Endothelial cell (in vitro differentiated cells): ENCODE results near the gene B4GALNT3. TPM values are rescaled to one million over a fixed set of nuclear protein-coding genes. Genes with fewer than 3 reads are reported as not detected.
A peak's percentile ranks its signal among the peaks of the same experiment; 100 is the strongest.

Experiments
- DNase-seq: peaks from one replicate; pipeline ENCODE4 v3.0.0; 2021; ENCODE audit warnings: low spot score
- H3K27ac Mint-ChIP-seq: one replicate; pipeline ENCODE4 v1.8.0; 2021; ENCODE audit warnings: mixed read lengths, inconsistent platforms; ENCODE audit not compliant: unreplicated experiment
- H3K27me3 Mint-ChIP-seq: one replicate; pipeline ENCODE4 v1.8.0; 2021; ENCODE audit warnings: mild to moderate bottlenecking, moderate library complexity, mixed read lengths, inconsistent platforms; ENCODE audit not compliant: unreplicated experiment
- H3K36me3 Mint-ChIP-seq: one replicate; pipeline ENCODE4 v1.8.0; 2021; ENCODE audit warnings: mild to moderate bottlenecking, low read depth, mixed read lengths, inconsistent platforms; ENCODE audit not compliant: unreplicated experiment
- H3K4me1 Mint-ChIP-seq: one replicate; pipeline ENCODE4 v1.8.0; 2021; ENCODE audit warnings: mild to moderate bottlenecking, mixed read lengths, inconsistent platforms; ENCODE audit not compliant: unreplicated experiment
- H3K4me3 Mint-ChIP-seq: one replicate; pipeline ENCODE4 v1.8.0; 2021; ENCODE audit warnings: mild to moderate bottlenecking, mixed read lengths, inconsistent platforms; ENCODE audit not compliant: unreplicated experiment
- H3K9me3 Mint-ChIP-seq: one replicate; pipeline ENCODE4 v1.8.0; 2021; ENCODE audit warnings: mixed read lengths, inconsistent platforms; ENCODE audit not compliant: unreplicated experiment
- total RNA-seq: library from RNA; stranded (reverse); fragmentation: NEBNext Ultra II Directional; extraction: Animal tissue kit (Norgen Biotek cat#: 25700); gene quantifications from one replicate; pipeline ENCODE4 v1.2.1, GENCODE V29; 2021; ENCODE audit not compliant: unreplicated experiment
- TF ChIP-seq, protein P1 (sequence below): fragments of 200-600 bp; sonication (generic); IDR thresholded peaks from one replicate; pipeline ENCODE4 v1.5.0; 2021; ENCODE audit warnings: antibody characterized with exemption; ENCODE audit not compliant: unreplicated experiment

Gene B4GALNT3
- total RNA-seq, 1 donor from 2014 or later = 4.2 TPM

DNA sequence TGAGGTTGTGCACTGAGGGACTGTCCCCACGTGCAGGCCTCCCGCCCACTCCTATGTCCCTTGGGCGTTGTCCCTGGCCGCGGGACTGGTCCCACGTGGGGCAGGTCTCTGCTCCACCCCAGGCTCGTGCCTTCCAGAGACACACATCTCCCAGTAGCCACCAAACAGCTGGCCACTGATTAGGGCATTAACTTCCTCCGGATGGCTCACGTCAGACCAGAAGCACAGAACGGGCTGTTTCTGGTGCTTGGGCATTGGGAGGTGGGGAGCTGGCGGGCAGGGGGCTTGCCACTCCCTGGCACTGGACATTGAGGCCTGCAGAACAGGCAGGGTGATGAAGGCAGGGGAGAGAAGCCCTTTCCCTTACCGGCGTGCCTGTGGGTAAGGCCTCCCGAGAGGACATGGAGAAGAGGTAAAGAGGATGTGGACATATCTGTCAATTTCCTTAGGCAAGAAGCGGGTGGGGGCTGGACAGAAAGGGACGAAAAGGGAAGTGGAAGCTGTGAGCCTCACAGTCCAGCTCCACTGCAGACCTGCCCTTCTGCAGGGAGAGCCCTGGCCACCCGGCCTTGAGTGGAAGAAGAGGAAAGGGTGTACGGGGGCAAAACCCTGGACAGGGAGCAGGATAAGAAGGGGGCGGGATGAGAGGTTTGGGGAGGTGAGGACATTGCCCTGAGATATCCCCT is 102.3 kb downstream of the B4GALNT3 start:
- Mint-ChIP-seq H3K36me3 (peaks cover 5% of the 10 kb centered on the region), H3K27ac (peak overlapping the region; percentile 88), H3K4me3 (peak overlapping the region; percentile 28), H3K27me3 (peaks cover 5% of the 10 kb centered on the region), H3K4me1 (peaks cover 12% of the 10 kb centered on the region), H3K9me3 (no peaks in the 10 kb centered on the region)
- TF ChIP-seq, protein P1, sequence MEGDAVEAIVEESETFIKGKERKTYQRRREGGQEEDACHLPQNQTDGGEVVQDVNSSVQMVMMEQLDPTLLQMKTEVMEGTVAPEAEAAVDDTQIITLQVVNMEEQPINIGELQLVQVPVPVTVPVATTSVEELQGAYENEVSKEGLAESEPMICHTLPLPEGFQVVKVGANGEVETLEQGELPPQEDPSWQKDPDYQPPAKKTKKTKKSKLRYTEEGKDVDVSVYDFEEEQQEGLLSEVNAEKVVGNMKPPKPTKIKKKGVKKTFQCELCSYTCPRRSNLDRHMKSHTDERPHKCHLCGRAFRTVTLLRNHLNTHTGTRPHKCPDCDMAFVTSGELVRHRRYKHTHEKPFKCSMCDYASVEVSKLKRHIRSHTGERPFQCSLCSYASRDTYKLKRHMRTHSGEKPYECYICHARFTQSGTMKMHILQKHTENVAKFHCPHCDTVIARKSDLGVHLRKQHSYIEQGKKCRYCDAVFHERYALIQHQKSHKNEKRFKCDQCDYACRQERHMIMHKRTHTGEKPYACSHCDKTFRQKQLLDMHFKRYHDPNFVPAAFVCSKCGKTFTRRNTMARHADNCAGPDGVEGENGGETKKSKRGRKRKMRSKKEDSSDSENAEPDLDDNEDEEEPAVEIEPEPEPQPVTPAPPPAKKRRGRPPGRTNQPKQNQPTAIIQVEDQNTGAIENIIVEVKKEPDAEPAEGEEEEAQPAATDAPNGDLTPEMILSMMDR = no peak
- DNase-seq = no peak

DNA sequence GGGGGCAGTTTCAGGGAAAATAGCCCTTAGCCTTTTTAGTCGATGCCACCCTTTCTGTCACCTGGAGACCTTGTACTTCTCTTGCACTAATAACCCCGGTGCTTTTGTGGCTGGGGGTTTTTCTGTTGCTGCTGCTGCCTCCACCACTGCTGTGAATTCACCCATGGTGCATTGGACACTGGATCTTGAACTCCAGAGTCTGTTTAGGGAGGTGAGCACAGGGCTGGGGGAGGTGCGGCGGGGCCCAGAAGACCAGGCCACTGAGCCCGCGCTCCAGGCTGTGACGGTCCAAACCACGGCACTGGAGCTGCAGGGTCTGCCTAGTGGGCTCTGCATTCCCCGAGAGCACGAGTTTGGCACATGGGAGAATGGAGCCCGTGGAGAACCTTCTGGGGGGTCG is 102.9 kb downstream of the B4GALNT3 start:
- TF ChIP-seq, protein P1 = no peak
- H3K36me3 Mint-ChIP-seq = peaks cover 5% of the 10 kb centered on the region
- no peak for DNase-seq
- peaks cover 12% of the 10 kb centered on the region for H3K4me1 Mint-ChIP-seq
- no peak overlapping the region for H3K4me3 Mint-ChIP-seq
- H3K27ac Mint-ChIP-seq = no peak overlapping the region
- H3K9me3 Mint-ChIP-seq = no peaks in the 10 kb centered on the region
- H3K27me3 Mint-ChIP-seq = peaks cover 5% of the 10 kb centered on the region

DNA sequence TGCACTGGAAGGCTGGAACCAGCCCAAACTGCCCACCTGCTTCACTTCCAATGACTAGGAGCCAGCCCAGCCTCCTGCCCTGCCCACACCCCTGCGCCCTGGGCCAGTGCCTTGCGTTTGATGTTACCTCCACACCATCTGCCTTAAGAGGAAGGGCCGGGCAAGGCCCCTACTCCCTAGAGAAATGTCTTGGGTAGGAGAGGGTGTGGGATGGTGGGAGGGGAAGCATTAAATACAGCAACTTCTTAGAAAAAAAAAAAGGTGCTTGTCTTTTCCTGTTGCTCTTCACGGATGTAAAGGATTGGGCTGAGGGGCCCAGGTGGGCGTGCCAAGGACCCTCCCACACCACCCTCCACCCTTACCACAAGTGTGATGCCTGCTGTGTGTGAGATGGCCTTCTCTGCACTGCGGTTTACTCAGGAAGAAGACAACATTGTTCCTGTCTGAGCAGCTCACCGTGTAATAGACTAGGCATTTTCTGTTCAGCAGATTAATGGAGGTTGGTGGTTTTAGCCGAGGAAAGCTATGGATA is 103.6 kb downstream of the B4GALNT3 start:
- H3K9me3 Mint-ChIP-seq = no peaks in the 10 kb centered on the region
- H3K36me3 Mint-ChIP-seq = peaks cover 5% of the 10 kb centered on the region
- no peak for DNase-seq
- H3K27ac Mint-ChIP-seq = no peak overlapping the region
- H3K27me3 Mint-ChIP-seq = peaks cover 8% of the 10 kb centered on the region
- no peak overlapping the region for H3K4me3 Mint-ChIP-seq
- TF ChIP-seq, protein P1 = no peak
- H3K4me1 Mint-ChIP-seq = peaks cover 12% of the 10 kb centered on the region

DNA sequence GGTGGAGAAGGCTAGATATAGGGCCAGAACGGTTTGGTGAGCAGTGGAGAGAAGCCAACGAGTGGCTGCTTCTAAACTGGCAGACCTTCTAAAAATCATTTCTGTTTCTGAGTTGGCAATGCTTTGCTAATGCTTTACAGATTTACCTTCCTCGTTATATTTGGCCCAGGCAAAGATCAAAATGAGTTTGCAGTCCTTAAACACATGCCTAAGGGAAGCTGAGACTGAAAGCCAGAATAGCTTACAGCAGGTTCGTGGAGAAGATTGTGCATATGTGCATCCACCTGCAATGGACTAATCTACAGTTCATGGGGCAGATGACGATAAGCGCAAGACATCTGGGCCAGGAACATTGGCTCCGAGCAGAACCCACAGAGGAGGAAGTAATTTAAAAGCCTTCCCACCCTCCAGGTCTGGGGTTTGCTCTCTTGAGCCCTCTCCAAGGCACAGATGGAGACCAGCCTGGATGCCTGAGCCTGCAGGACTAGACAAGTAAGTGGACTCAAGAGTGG is 104.1 kb downstream of the B4GALNT3 start:
- DNase-seq = no peak
- peaks cover 8% of the 10 kb centered on the region for H3K27me3 Mint-ChIP-seq
- H3K4me1 Mint-ChIP-seq = peaks cover 12% of the 10 kb centered on the region
- H3K4me3 Mint-ChIP-seq = no peak overlapping the region
- H3K27ac Mint-ChIP-seq = no peak overlapping the region
- TF ChIP-seq, protein P1 = no peak
- no peaks in the 10 kb centered on the region for H3K9me3 Mint-ChIP-seq
- H3K36me3 Mint-ChIP-seq = peaks cover 5% of the 10 kb centered on the region

DNA sequence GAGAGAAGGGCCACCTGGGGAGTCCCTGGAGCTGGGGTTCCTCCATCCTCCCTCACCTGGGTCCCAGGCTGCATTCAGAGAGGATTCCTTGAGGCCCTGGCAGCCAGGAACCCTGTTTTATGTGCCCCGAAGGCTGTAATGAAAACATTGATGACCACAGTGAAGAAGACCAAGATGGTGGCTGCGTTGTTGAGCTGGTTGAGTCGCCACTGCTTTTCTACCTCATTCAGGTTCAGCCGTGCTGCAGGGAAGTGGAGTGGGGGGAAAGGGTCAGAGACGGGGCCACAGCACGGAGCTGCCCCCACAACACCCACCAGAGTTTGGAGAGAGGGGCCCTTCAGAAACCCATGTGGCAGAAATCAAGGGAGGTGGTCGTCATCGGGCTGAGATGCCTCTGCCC is 105.4 kb downstream of the B4GALNT3 start:
- Mint-ChIP-seq H3K4me1 (peaks cover 12% of the 10 kb centered on the region), H3K36me3 (no peaks in the 10 kb centered on the region), H3K4me3 (no peak overlapping the region), H3K27me3 (peaks cover 5% of the 10 kb centered on the region), H3K9me3 (no peaks in the 10 kb centered on the region), H3K27ac (no peak overlapping the region)
- TF ChIP-seq, protein P1 = no peak
- DNase-seq = no peak
